Right hindlimb (tissue), 1 donor: Measurements from ENCODE around the gene MT1M.
A peak's percentile ranks its signal among the peaks of the same experiment; 100 is the strongest.
"Not testable (repeated sequence)": the region's sequence is repeated elsewhere in the genome, so short reads cannot be mapped to it uniquely, and the experiment has no call there.

Source experiments
- DNase-seq: peaks from one replicate; pipeline ENCODE4 v3.0.0-alpha.2; 2018

MT1M gene

GRCh38 chr16:56632156-56632847 lies at the start of gene MT1M:
Gene MT1M, plus strand, starts transcription at chr16:56632659. Its CDS starts 73 bp downstream, at chr16:56632732.
- no peak for DNase-seq

GRCh38 chr16:56582911-56583310 lies 49.5 kb upstream of the MT1M start:
- not testable (repeated sequence) for DNase-seq

GRCh38 chr16:56583351-56584168 lies 48.9 kb upstream of the MT1M start:
- no peak for DNase-seq

GRCh38 chr16:56584276-56584675 lies 48.2 kb upstream of the MT1M start:
- no peak for DNase-seq

GRCh38 chr16:56588781-56589140 lies 43.7 kb upstream of the MT1M start:
- no peak for DNase-seq

GRCh38 chr16:56589141-56590039 lies 43.1 kb upstream of the MT1M start, which contains the start of gene MT3:
Gene MT3, plus strand, starts transcription at chr16:56589528. Its CDS starts 63 bp downstream, at chr16:56589591.
- peak; percentile 42 for DNase-seq

- no peak for DNase-seq
Measured at GRCh38 chr16:56591377-56592060, 40.9 kb upstream of the MT1M start.

GRCh38 chr16:56593573-56594291 lies 38.7 kb upstream of the MT1M start:
- no peak for DNase-seq

GRCh38 chr16:56594292-56594619 lies 38.2 kb upstream of the MT1M start:
- no peak for DNase-seq

GRCh38 chr16:56600398-56600999 lies 32.0 kb upstream of the MT1M start:
- DNase-seq, result no peak

GRCh38 chr16:56601325-56601724 lies 31.1 kb upstream of the MT1M start:
- no peak for DNase-seq

- DNase-seq, result no peak
Measured at GRCh38 chr16:56603589-56603988, 28.9 kb upstream of the MT1M start.

GRCh38 chr16:56604966-56605365 lies 27.5 kb upstream of the MT1M start:
- DNase-seq, result no peak

GRCh38 chr16:56605475-56605874 lies 27.0 kb upstream of the MT1M start:
- DNase-seq, result no peak

- no peak for DNase-seq
Measured at GRCh38 chr16:56606071-56606475, 26.4 kb upstream of the MT1M start.

GRCh38 chr16:56606476-56607108 lies 25.9 kb upstream of the MT1M start:
- DNase-seq, result peak; percentile 36

GRCh38 chr16:56607109-56607618 lies 25.3 kb upstream of the MT1M start:
- DNase-seq, result peak; percentile 80

GRCh38 chr16:56607675-56608042 lies 24.8 kb upstream of the MT1M start:
- DNase-seq, result no peak

GRCh38 chr16:56608043-56608875 lies 24.2 kb upstream of the MT1M start, which contains the start of gene MT2A:
Gene MT2A, plus strand, starts transcription at chr16:56608584. Its CDS starts 72 bp downstream, at chr16:56608656.
- DNase-seq, result peak; percentile 93
